ENCODE results near the gene PSORS1C2. TPM values are rescaled to one million over a fixed set of nuclear protein-coding genes. Genes with fewer than 3 reads are reported as not detected.

Gene PSORS1C2
- total and polyA plus RNA-seq, 9 donors: 0.09 to 0.27 (median 0.26) TPM; not detected in 3

- Histone ChIP-seq H3K27me3 (ENCODE audit: control insufficient read depth, insufficient read depth, low read length) (peaks cover 16% of the 10 kb centered on the region), H3K36me3 (ENCODE audit: control insufficient read depth, insufficient read depth, low read length) (no peaks in the 10 kb centered on the region), H3K9me3 (replicated peaks; ENCODE audit: control insufficient read depth, low read depth, low read length) (no peaks in the 10 kb centered on the region), H3K27ac (ENCODE audit: low read length) (peak overlapping the region; percentile 70), H3K4me1 (ENCODE audit: control insufficient read depth, insufficient read depth, low read length) (peaks cover 25% of the 10 kb centered on the region), H3K4me3 (ENCODE audit: low read length) (no peak overlapping the region)
- DNase-seq: peak; percentile 50
- WGBS (ENCODE audit: insufficient coverage): 67% methylated on average over 5 of the region's 9 CpGs
Measured at GRCh38 chr6:31114970-31115849, 23.7 kb downstream of the PSORS1C2 start.

GRCh38 chr6:31114541-31114878, 24.4 kb downstream of the PSORS1C2 start, which contains the start of gene PSORS1C1:
Gene PSORS1C1, plus strand, starts transcription at chr6:31114800. Its CDS starts 14,833 bp downstream, at chr6:31129633.
- H3K4me1 ChIP-seq (ENCODE audit: control insufficient read depth, insufficient read depth, low read length): peaks cover 25% of the 10 kb centered on the region
- 38% methylated on average over 1 of the region's 3 CpGs for WGBS (ENCODE audit: insufficient coverage)
- H3K9me3 ChIP-seq (replicated peaks; ENCODE audit: control insufficient read depth, low read depth, low read length): no peaks in the 10 kb centered on the region
- peak; percentile 92 for DNase-seq
- no peaks in the 10 kb centered on the region for H3K36me3 ChIP-seq (ENCODE audit: control insufficient read depth, insufficient read depth, low read length)
- H3K4me3 ChIP-seq (ENCODE audit: low read length): no peak within 1 kb of the TSS
- peak within 1 kb of the TSS; percentile 70 for H3K27ac ChIP-seq (ENCODE audit: low read length)
- peaks cover 22% of the 10 kb centered on the region for H3K27me3 ChIP-seq (ENCODE audit: control insufficient read depth, insufficient read depth, low read length)

GRCh38 chr6:31113861-31114540, 24.9 kb downstream of the PSORS1C2 start:
- Histone ChIP-seq H3K27ac (ENCODE audit: low read length) (peak overlapping the region; percentile 70), H3K9me3 (replicated peaks; ENCODE audit: control insufficient read depth, low read depth, low read length) (no peaks in the 10 kb centered on the region), H3K4me3 (ENCODE audit: low read length) (no peak overlapping the region), H3K4me1 (ENCODE audit: control insufficient read depth, insufficient read depth, low read length) (peaks cover 25% of the 10 kb centered on the region), H3K36me3 (ENCODE audit: control insufficient read depth, insufficient read depth, low read length) (no peaks in the 10 kb centered on the region), H3K27me3 (ENCODE audit: control insufficient read depth, insufficient read depth, low read length) (peaks cover 22% of the 10 kb centered on the region)
- 39% methylated on average over 6 of the region's 7 CpGs for WGBS (ENCODE audit: insufficient coverage)
- DNase-seq: peak; percentile 83

- Histone ChIP-seq H3K27me3 (ENCODE audit: control insufficient read depth, insufficient read depth, low read length) (peaks cover 19% of the 10 kb centered on the region), H3K9me3 (replicated peaks; ENCODE audit: control insufficient read depth, low read depth, low read length) (no peaks in the 10 kb centered on the region), H3K4me1 (ENCODE audit: control insufficient read depth, insufficient read depth, low read length) (peaks cover 25% of the 10 kb centered on the region), H3K4me3 (ENCODE audit: low read length) (no peak within 1 kb of the TSS), H3K27ac (ENCODE audit: low read length) (no peak within 1 kb of the TSS), H3K36me3 (ENCODE audit: control insufficient read depth, insufficient read depth, low read length) (no peaks in the 10 kb centered on the region)
- no peak for DNase-seq
- WGBS (ENCODE audit: insufficient coverage): 90% methylated on average over 1 of the region's 5 CpGs
Measured at GRCh38 chr6:31112478-31112877, 26.4 kb downstream of the PSORS1C2 start, which contains the start of gene C6orf15. Gene C6orf15, minus strand, starts transcription at chr6:31112575. Its CDS starts 20 bp downstream, at chr6:31112555.

GRCh38 chr6:31111712-31112111, 27.2 kb downstream of the PSORS1C2 start:
- DNase-seq: no peak

GRCh38 chr6:31110825-31111582, 27.9 kb downstream of the PSORS1C2 start:
- DNase-seq: no peak

More at GRCh38 chr6:31111712-31112111, 27.2 kb downstream of the PSORS1C2 start:
- H3K9me3 ChIP-seq (replicated peaks; ENCODE audit: control insufficient read depth, low read depth, low read length): no peaks in the 10 kb centered on the region
- WGBS (ENCODE audit: insufficient coverage): 84% methylated on average over 13 of the region's 13 CpGs
- peaks cover 19% of the 10 kb centered on the region for H3K4me1 ChIP-seq (ENCODE audit: control insufficient read depth, insufficient read depth, low read length)
- no peak overlapping the region for H3K27ac ChIP-seq (ENCODE audit: low read length)
- H3K4me3 ChIP-seq (ENCODE audit: low read length): no peak overlapping the region
- no peaks in the 10 kb centered on the region for H3K36me3 ChIP-seq (ENCODE audit: control insufficient read depth, insufficient read depth, low read length)
- peaks cover 19% of the 10 kb centered on the region for H3K27me3 ChIP-seq (ENCODE audit: control insufficient read depth, insufficient read depth, low read length)

GRCh38 chr6:31107052-31107451, 31.8 kb downstream of the PSORS1C2 start:
- Histone ChIP-seq H3K9me3 (replicated peaks; ENCODE audit: control insufficient read depth, low read depth, low read length) (no peaks in the 10 kb centered on the region), H3K36me3 (ENCODE audit: control insufficient read depth, insufficient read depth, low read length) (no peaks in the 10 kb centered on the region), H3K27ac (ENCODE audit: low read length) (no peak overlapping the region), H3K27me3 (ENCODE audit: control insufficient read depth, insufficient read depth, low read length) (peaks cover 17% of the 10 kb centered on the region), H3K4me1 (ENCODE audit: control insufficient read depth, insufficient read depth, low read length) (no peaks in the 10 kb centered on the region), H3K4me3 (ENCODE audit: low read length) (no peak overlapping the region)
- no peak for DNase-seq
- 66% methylated on average over 3 of the region's 4 CpGs for WGBS (ENCODE audit: insufficient coverage)

More at GRCh38 chr6:31110825-31111582, 27.9 kb downstream of the PSORS1C2 start:
- Histone ChIP-seq H3K27ac (ENCODE audit: low read length) (no peak overlapping the region), H3K4me1 (ENCODE audit: control insufficient read depth, insufficient read depth, low read length) (peaks cover 19% of the 10 kb centered on the region), H3K9me3 (replicated peaks; ENCODE audit: control insufficient read depth, low read depth, low read length) (no peaks in the 10 kb centered on the region), H3K4me3 (ENCODE audit: low read length) (no peak overlapping the region), H3K27me3 (ENCODE audit: control insufficient read depth, insufficient read depth, low read length) (peaks cover 20% of the 10 kb centered on the region), H3K36me3 (ENCODE audit: control insufficient read depth, insufficient read depth, low read length) (no peaks in the 10 kb centered on the region)
- WGBS (ENCODE audit: insufficient coverage): 47% methylated on average over 4 of the region's 11 CpGs

- peaks cover 2% of the 10 kb centered on the region for H3K27me3 ChIP-seq (ENCODE audit: control insufficient read depth, insufficient read depth, low read length)
- no peak for DNase-seq
- no peaks in the 10 kb centered on the region for H3K9me3 ChIP-seq (replicated peaks; ENCODE audit: control insufficient read depth, low read depth, low read length)
- no peaks in the 10 kb centered on the region for H3K4me1 ChIP-seq (ENCODE audit: control insufficient read depth, insufficient read depth, low read length)
- H3K27ac ChIP-seq (ENCODE audit: low read length): no peak overlapping the region
- no peaks in the 10 kb centered on the region for H3K36me3 ChIP-seq (ENCODE audit: control insufficient read depth, insufficient read depth, low read length)
- no peak overlapping the region for H3K4me3 ChIP-seq (ENCODE audit: low read length)
- 100% methylated on average over 1 of the region's 2 CpGs for WGBS (ENCODE audit: insufficient coverage)
Measured at GRCh38 chr6:31103136-31103535, 35.7 kb downstream of the PSORS1C2 start.

GRCh38 chr6:31098449-31098938, 40.4 kb downstream of the PSORS1C2 start:
- Histone ChIP-seq H3K4me3 (ENCODE audit: low read length) (no peak overlapping the region), H3K27ac (ENCODE audit: low read length) (no peak overlapping the region), H3K36me3 (ENCODE audit: control insufficient read depth, insufficient read depth, low read length) (no peaks in the 10 kb centered on the region), H3K9me3 (replicated peaks; ENCODE audit: control insufficient read depth, low read depth, low read length) (no peaks in the 10 kb centered on the region), H3K27me3 (ENCODE audit: control insufficient read depth, insufficient read depth, low read length) (no peaks in the 10 kb centered on the region), H3K4me1 (ENCODE audit: control insufficient read depth, insufficient read depth, low read length) (peaks cover 8% of the 10 kb centered on the region)
- no CpG with 5 or more reads among the region's 4 CpGs for WGBS (ENCODE audit: insufficient coverage)
- no peak for DNase-seq

Data from muscle of leg (tissue), 11 donors.